DND-41 (cell line): ENCODE measurements around the gene MB.

Experiments used
- EZH2 ChIP-seq: IDR thresholded peaks from 3 replicates; pipeline ENCODE4 v1.6.1; 2012; ENCODE audit warnings: borderline replicate concordance, low read depth, mild to moderate bottlenecking, moderate library complexity, low read length, inconsistent platforms; ENCODE audit not compliant: severe bottlenecking
- TF ChIP-seq, protein P1 (sequence below): IDR thresholded peaks from 2 replicates; pipeline ENCODE4 v1.5.1; 2012; ENCODE audit warnings: borderline replicate concordance, low read length, moderate library complexity, mild to moderate bottlenecking; ENCODE audit not compliant: poor library complexity, severe bottlenecking; ENCODE audit errors: extremely low read depth

DNA sequence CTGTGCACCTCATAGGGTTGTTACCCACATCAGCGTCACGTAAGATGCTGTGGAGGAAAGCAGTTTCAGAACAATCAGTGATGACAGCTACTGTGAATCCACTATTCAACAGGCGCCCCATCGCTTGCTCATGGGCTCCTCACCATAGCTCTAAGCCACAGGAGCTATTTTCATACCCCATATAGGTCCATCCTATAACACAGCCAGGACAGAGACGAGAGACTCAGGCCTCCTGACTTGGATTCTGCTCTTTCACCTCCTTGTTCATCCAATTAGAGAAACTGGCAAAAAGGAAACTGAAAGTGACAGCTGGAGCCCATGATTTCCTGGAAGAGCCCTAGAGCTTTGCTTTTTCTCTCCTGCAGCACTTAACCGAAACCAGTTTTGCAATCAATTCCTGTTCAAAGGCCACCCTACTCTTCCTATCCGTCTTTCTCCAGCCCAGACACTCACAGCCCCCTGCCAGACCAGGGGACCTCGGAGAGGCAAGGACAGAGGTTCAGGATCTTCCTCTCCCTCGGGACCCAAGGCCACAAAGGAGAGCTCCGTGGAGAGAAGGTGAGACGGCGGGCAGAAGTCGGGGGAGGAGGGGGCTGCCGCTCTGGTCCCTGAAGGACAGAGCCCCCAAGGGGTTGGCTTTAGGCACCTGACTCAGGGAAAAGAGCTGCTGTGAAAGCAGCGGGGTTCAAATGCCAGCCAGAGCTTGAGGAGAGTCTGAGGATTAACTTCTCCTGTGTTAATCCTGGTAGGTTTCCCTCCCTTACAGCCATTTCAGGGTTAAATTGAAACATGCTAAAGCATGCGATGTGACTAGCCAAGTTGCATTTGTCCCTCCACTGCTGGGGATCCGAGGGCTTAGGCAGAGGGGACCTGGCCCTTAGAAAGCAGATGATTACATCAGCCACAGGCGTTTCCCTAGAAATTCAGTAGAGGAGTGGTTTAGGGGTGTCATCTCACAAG, 31.2 kb upstream of the MB start, which contains the start of gene APOL6:
- TF ChIP-seq, protein P1, sequence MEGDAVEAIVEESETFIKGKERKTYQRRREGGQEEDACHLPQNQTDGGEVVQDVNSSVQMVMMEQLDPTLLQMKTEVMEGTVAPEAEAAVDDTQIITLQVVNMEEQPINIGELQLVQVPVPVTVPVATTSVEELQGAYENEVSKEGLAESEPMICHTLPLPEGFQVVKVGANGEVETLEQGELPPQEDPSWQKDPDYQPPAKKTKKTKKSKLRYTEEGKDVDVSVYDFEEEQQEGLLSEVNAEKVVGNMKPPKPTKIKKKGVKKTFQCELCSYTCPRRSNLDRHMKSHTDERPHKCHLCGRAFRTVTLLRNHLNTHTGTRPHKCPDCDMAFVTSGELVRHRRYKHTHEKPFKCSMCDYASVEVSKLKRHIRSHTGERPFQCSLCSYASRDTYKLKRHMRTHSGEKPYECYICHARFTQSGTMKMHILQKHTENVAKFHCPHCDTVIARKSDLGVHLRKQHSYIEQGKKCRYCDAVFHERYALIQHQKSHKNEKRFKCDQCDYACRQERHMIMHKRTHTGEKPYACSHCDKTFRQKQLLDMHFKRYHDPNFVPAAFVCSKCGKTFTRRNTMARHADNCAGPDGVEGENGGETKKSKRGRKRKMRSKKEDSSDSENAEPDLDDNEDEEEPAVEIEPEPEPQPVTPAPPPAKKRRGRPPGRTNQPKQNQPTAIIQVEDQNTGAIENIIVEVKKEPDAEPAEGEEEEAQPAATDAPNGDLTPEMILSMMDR, result peak; percentile 10
- TF ChIP-seq EZH2, result no peak
